ENCODE data around the gene JPH2.

The JPH2 gene

GRCh38 chr20:44120676-44121425, 66.1 kb downstream of the JPH2 start:
- no peak for DNase-seq

- no peak for DNase-seq
Measured at GRCh38 chr20:44118185-44119033, 68.6 kb downstream of the JPH2 start.

- no peak for DNase-seq
Measured at GRCh38 chr20:44117296-44118184, 69.4 kb downstream of the JPH2 start.

- DNase-seq = no peak
Measured at GRCh38 chr20:44115762-44116644, 71.0 kb downstream of the JPH2 start.

- no peak for DNase-seq
Measured at GRCh38 chr20:44115181-44115580, 71.8 kb downstream of the JPH2 start.

- DNase-seq = no peak
Measured at GRCh38 chr20:44113618-44114376, 73.2 kb downstream of the JPH2 start.

- no peak for DNase-seq
Measured at GRCh38 chr20:44112889-44113617, 73.9 kb downstream of the JPH2 start.

GRCh38 chr20:44112456-44112855, 74.5 kb downstream of the JPH2 start:
- no peak for DNase-seq

- no peak for DNase-seq
Measured at GRCh38 chr20:44111712-44112335, 75.2 kb downstream of the JPH2 start.

GRCh38 chr20:44110816-44111568, 76.0 kb downstream of the JPH2 start:
- DNase-seq = no peak

- no peak for DNase-seq
Measured at GRCh38 chr20:44109951-44110361, 77.0 kb downstream of the JPH2 start.

- DNase-seq = no peak
Measured at GRCh38 chr20:44106615-44107014, 80.4 kb downstream of the JPH2 start.

GRCh38 chr20:44104798-44105517, 82.0 kb downstream of the JPH2 start:
- peak; percentile 64 for DNase-seq

- DNase-seq = no peak
Measured at GRCh38 chr20:44102582-44102981, 84.4 kb downstream of the JPH2 start.

- no peak for DNase-seq
Measured at GRCh38 chr20:44099832-44100231, 87.2 kb downstream of the JPH2 start.

- no peak for DNase-seq
Measured at GRCh38 chr20:44098657-44099056, 88.3 kb downstream of the JPH2 start.

GRCh38 chr20:44098256-44098630, 88.7 kb downstream of the JPH2 start:
- no peak for DNase-seq

GRCh38 chr20:44097521-44098255, 89.3 kb downstream of the JPH2 start:
- DNase-seq = no peak
